Right cardiac atrium (tissue), 5 donors: ENCODE data around the gene NEMP1. TPM values are rescaled to one million over a fixed set of nuclear protein-coding genes. Genes with fewer than 3 reads are reported as not detected.
A peak's percentile ranks its signal among the peaks of the same experiment; 100 is the strongest.
"Not testable (repeated sequence)": the region's sequence is repeated elsewhere in the genome, so short reads cannot be mapped to it uniquely, and the experiment has no call there.

Experiments
- ATAC-seq, 2 donors: fragments of 200-7000 bp; cut with Tn5 transposase; one replicate each; pipeline versions ENCODE4 v1.8.0 to v1.9.1; 2020; ENCODE audit warnings: moderate library complexity in 2 of 2, mild to moderate bottlenecking in 1 of 2
- DNase-seq, 3 donors: peaks; one replicate each; pipeline ENCODE4 v3.0.0-alpha.2; 2020
- H3K27ac ChIP-seq: one replicate; pipeline ENCODE4 v1.5.1; 2013; ENCODE audit warnings: mild to moderate bottlenecking, low read length, control low read depth, moderate library complexity
- H3K27me3 ChIP-seq: one replicate; pipeline ENCODE4 v1.6.1; 2013; ENCODE audit not compliant: control insufficient read depth, insufficient read depth
- H3K4me1 ChIP-seq: one replicate; pipeline ENCODE4 v1.6.1; 2013; ENCODE audit warnings: low read length; ENCODE audit not compliant: control insufficient read depth, insufficient read depth
- H3K4me3 ChIP-seq: one replicate; pipeline ENCODE4 v1.5.1; 2013; ENCODE audit warnings: low read length, control low read depth
- H3K9me3 ChIP-seq: one replicate; pipeline ENCODE4 v1.6.1; 2013; ENCODE audit warnings: low read length; ENCODE audit not compliant: control insufficient read depth
- WGBS: extraction: QIAGEN DNeasy Blood & Tissue Kit; methylation state at CpG from one replicate; pipeline ENCODE4 v1.1.7; 2013; 5-methylcytosine and 5-hydroxymethylcytosine counted together
- intact Hi-C, 4 donors: fragments of 100-400 bp; cut with DNase I; formaldehyde crosslinking; loops; one replicate each; pipeline versions ENCODE4 v1.11.0 to v1.14.0; 2022 to 2023
- polyA plus RNA-seq: library from polyadenylated mRNA; stranded (reverse); fragments of 200-250 nt; gene quantifications from one replicate; pipeline ENCODE4 v1.2.3, GENCODE V29; 2013
- total RNA-seq, 4 donors: library from RNA; stranded (reverse); fragmentation: NEBNext Ultra II Directional; extraction: Animal tissue kit (Norgen Biotek cat#: 25700); gene quantifications; one replicate each; pipeline ENCODE4 v1.2.1, GENCODE V29; 2021
- donor health status: healthy with polysubstance abuse.
- donor health status: DM: no; HTN: yes; CAD: no.
- donor health status: DM: no; HTN: no; CAD: no.
- donor health status: DM: no; HTN: yes; CAD: no; lungs with severe emphysema.
- donor health status: DM: yes; HTN: yes; CAD: no.

NEMP1 gene
- total and polyA plus RNA-seq, 5 donors = 1.6 to 6.1 (median 4.7) TPM

DNA sequence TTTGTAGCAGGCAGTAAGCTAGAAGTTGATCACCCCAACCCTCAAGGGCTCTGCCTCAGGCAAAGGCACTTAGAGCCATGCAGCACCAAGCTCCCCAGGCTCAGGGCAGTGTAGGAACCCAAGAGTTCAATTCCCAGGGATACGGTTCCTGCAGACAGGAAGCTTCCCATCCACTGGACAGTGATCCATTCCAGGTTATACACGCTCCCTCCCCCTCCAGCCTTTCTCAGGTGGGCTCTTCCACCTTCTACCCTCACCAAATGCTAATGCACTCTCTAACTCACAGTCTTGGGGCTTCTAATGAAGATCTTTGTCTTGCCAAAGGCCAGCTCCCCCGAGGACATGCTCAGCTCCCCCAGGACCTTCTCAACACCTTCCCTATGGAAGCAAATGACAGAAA lies 41.3 kb downstream of the NEMP1 start:
- Histone ChIP-seq H3K4me1 (no peaks in the 10 kb centered on the region), H3K9me3 (no peaks in the 10 kb centered on the region), H3K27me3 (no peaks in the 10 kb centered on the region), H3K4me3 (no peak overlapping the region), H3K27ac (no peak overlapping the region)
- ATAC-seq (no peak), DNase-seq (no peak)
- 57% methylated on average over 3 of the region's 3 CpGs for WGBS
- intact Hi-C loops = no loop called here

DNA sequence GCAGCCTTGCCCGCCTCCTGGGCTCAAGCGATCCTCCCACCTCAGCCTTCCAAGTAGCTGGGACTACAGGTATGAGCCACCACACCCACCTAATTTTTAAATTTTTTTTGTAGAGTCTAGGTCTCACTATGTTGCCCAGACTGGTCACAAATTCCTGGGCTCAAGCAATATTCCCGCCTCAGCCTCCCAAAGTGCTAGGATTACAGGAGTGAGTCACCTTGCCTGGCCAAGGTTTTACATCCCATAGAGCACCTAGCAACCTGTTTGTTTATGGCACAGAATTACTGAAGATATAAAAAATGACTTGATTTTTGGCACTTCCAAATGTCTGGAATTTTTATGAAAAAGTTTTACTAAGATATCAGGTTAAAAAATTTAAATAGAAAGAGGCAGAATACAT lies 45.2 kb downstream of the NEMP1 start:
- 93% methylated on average over 3 of the region's 3 CpGs for WGBS
- Histone ChIP-seq H3K27me3 (no peaks in the 10 kb centered on the region), H3K4me1 (no peaks in the 10 kb centered on the region), H3K4me3 (no peak overlapping the region), H3K9me3 (no peaks in the 10 kb centered on the region), H3K27ac (no peak overlapping the region)
- DNase-seq (no peak), ATAC-seq (no peak)
- intact Hi-C loops = no loop called here

GRCh38 chr12:57031789-57032188 lies 46.8 kb downstream of the NEMP1 start:
- H3K27me3 ChIP-seq = no peaks in the 10 kb centered on the region
- WGBS = 82% methylated on average over 7 of the region's 7 CpGs
- intact Hi-C loops = no loop called here
- ATAC-seq (no peak), DNase-seq (no peak)
- H3K4me1 ChIP-seq = no peaks in the 10 kb centered on the region
- no peaks in the 10 kb centered on the region for H3K9me3 ChIP-seq
- H3K27ac ChIP-seq = no peak overlapping the region
- H3K4me3 ChIP-seq = no peak overlapping the region

- WGBS = 44% methylated on average over 2 of the region's 2 CpGs
- Histone ChIP-seq H3K4me1 (no peaks in the 10 kb centered on the region), H3K27ac (no peak overlapping the region), H3K4me3 (no peak overlapping the region), H3K27me3 (no peaks in the 10 kb centered on the region), H3K9me3 (no peaks in the 10 kb centered on the region)
- ATAC-seq (no peak), DNase-seq (no peak)
- intact Hi-C loops = no loop called here
Observed at GRCh38 chr12:57031138-57031725, 47.4 kb downstream of the NEMP1 start.

DNA sequence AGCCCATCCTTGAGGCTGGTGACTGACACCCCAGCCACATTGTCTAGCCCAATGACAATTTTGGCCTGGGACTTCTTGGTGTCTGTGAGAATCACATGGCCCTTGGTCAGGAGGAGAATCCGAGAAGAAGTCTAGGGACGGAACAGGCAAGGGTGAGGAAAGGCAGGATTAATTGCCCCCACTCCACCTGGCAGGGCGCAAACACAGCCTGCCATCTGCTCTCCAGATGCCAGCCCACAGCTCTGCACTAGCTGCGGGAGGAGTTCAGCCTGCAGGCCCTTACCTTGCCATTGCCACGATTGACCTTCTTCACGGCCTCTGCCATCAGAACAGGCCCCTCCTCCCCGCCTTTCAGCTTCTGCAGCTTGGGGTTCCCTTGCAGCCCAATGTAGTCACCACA lies 49.1 kb downstream of the NEMP1 start:
- intact Hi-C loops = no loop called here
- no peak for ATAC-seq
- no peaks in the 10 kb centered on the region for H3K27me3 ChIP-seq
- H3K4me1 ChIP-seq = no peaks in the 10 kb centered on the region
- H3K9me3 ChIP-seq = no peaks in the 10 kb centered on the region
- DNase-seq = no peak
- no peak overlapping the region for H3K27ac ChIP-seq
- WGBS = 95% methylated on average over 7 of the region's 7 CpGs
- H3K4me3 ChIP-seq = no peak overlapping the region

GRCh38 chr12:57027805-57028153 lies 50.8 kb downstream of the NEMP1 start:
- H3K27ac ChIP-seq = no peak overlapping the region
- no peaks in the 10 kb centered on the region for H3K27me3 ChIP-seq
- DNase-seq (no peak), ATAC-seq (no peak)
- WGBS = 28% methylated on average over 5 of the region's 5 CpGs
- no peak overlapping the region for H3K4me3 ChIP-seq
- H3K4me1 ChIP-seq = no peaks in the 10 kb centered on the region
- H3K9me3 ChIP-seq = no peaks in the 10 kb centered on the region
- intact Hi-C loops = no loop called here

DNA sequence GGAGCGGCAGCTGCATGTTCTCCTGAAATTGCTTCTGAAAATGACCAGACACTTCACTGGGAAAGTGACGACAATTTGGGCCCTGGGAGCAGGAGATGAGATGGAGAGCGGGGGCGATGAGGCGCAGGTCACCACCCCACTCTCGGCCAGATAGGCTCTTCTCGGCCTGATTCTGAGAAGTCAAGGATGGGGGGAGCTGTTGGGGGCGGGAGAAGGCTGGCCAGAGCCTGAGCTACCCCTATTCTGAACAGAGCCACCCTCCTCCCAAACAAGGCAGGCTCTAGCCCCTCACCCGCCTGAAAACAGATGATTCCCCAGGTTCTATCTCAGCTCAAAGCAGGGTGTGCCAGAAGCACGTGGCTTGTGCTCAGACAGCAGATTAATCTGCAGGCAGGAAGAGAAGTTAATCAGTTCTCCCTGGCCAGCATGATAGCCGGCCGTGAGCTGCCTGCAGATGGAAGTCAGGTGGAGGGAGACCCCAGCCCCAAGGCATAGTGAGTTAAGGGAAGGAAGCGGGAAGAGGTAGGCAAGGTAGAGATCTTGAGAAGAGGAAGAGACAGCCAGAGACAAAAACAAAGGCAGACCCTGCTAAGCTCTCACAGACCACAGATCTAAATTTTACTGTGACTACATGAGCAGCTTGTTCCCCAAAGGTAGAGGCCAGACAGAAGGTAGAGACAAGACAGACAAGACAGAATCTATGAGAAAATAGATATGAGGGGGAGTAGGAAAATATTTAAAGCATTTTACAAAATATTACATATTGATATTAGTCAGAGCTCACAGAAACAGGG lies 51.4 kb downstream of the NEMP1 start:
- H3K27me3 ChIP-seq = no peaks in the 10 kb centered on the region
- H3K4me3 ChIP-seq = no peak overlapping the region
- ATAC-seq (peak in 1 of 2 donors; percentile 12), DNase-seq (no peak)
- intact Hi-C loops = no loop called here
- H3K4me1 ChIP-seq = no peaks in the 10 kb centered on the region
- WGBS = 37% methylated on average over 13 of the region's 13 CpGs
- H3K27ac ChIP-seq = no peak overlapping the region
- no peaks in the 10 kb centered on the region for H3K9me3 ChIP-seq

GRCh38 chr12:57025196-57025595 lies 53.4 kb downstream of the NEMP1 start:
- 83% methylated on average over 2 of the region's 2 CpGs for WGBS
- no peak for ATAC-seq

DNA sequence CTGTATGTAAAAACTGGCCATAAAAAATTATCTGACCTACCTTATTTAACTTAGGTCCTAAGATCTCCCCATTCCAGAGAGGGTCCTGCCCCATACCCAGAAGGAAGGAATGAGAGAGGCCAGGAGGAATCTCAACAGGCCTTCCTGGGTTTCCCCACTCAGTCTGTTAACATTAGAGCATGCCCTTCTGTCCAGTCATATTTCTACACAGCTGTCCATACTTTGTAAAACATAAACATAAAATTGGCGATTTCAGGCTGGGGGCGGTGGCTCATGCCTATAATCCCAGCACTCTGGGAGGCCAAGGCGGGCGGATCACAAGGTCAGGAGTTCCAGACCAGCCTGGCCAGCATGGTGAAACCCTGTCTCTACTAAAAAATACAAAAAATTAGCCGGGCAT lies 56.3 kb downstream of the NEMP1 start:
- WGBS = 96% methylated on average over 5 of the region's 5 CpGs
- ATAC-seq, H3K4me1 ChIP-seq, DNase-seq, intact Hi-C loops, H3K27ac ChIP-seq, H3K4me3 ChIP-seq, H3K27me3 ChIP-seq, H3K9me3 ChIP-seq: not testable (repeated sequence)

More at GRCh38 chr12:57025196-57025595, 53.4 kb downstream of the NEMP1 start:
- no peak overlapping the region for H3K27ac ChIP-seq
- no peaks in the 10 kb centered on the region for H3K9me3 ChIP-seq
- intact Hi-C loops = no loop called here
- no peak overlapping the region for H3K4me3 ChIP-seq
- DNase-seq = no peak
- H3K4me1 ChIP-seq = no peaks in the 10 kb centered on the region
- no peaks in the 10 kb centered on the region for H3K27me3 ChIP-seq

GRCh38 chr12:57019983-57020719 lies 58.4 kb downstream of the NEMP1 start:
- intact Hi-C loops = loop anchor here in 1 of 4 donors (10.0 kb wide), 1 partner anchor 95 kb away; the partner anchor contains the start of gene STAT6
- no peak for ATAC-seq

GRCh38 chr12:57018906-57019305 lies 59.7 kb downstream of the NEMP1 start:
- H3K9me3 ChIP-seq = no peaks in the 10 kb centered on the region
- DNase-seq = no peak
- H3K4me3 ChIP-seq = no peak overlapping the region
- H3K4me1 ChIP-seq = no peaks in the 10 kb centered on the region
- no peaks in the 10 kb centered on the region for H3K27me3 ChIP-seq
- no peak overlapping the region for H3K27ac ChIP-seq
- WGBS = 61% methylated on average over 1 of the region's 1 CpG
- intact Hi-C loops = loop anchor here in 1 of 4 donors (10.0 kb wide), 1 partner anchor 96 kb away; the partner anchor contains the start of gene STAT6
- no peak for ATAC-seq

More at GRCh38 chr12:57019983-57020719, 58.4 kb downstream of the NEMP1 start:
- H3K4me3 ChIP-seq = no peak overlapping the region
- no peaks in the 10 kb centered on the region for H3K9me3 ChIP-seq
- H3K27me3 ChIP-seq = no peaks in the 10 kb centered on the region
- no peak overlapping the region for H3K27ac ChIP-seq
- DNase-seq = no peak
- 89% methylated on average over 9 of the region's 9 CpGs for WGBS
- no peaks in the 10 kb centered on the region for H3K4me1 ChIP-seq
